Measurements from ENCODE around the gene CHTF8. TPM values are rescaled to one million over a fixed set of nuclear protein-coding genes. Genes with fewer than 3 reads are reported as not detected.
A peak's percentile ranks its signal among the peaks of the same experiment; 100 is the strongest.

Gene CHTF8
- total and polyA plus RNA-seq, 2 experiments from 2014 or later, result 80.0 to 83.6 TPM

GRCh38 chr16:69108905-69109252 is 23.5 kb downstream of the CHTF8 start:
- Histone ChIP-seq H3K4me3 (no peak overlapping the region), H3K9me3 (ENCODE audit: low read depth) (no peaks in the 10 kb centered on the region), H2AFZ (no peak overlapping the region), H3K4me1 (ENCODE audit: insufficient read depth) (peaks cover 25% of the 10 kb centered on the region), H3K4me2 (no peak overlapping the region), H3K36me3 (replicated peaks; ENCODE audit: insufficient read depth, low read depth) (no peaks in the 10 kb centered on the region), H4K20me1 (ENCODE audit: insufficient read depth, poor library complexity, severe bottlenecking) (peaks cover 8% of the 10 kb centered on the region), H3K27me3 (peaks cover 31% of the 10 kb centered on the region), H3K27ac (no peak overlapping the region), H3K9me2 (replicated peaks; ENCODE audit: insufficient read depth) (no peaks in the 10 kb centered on the region), H3K79me2 (no peaks in the 10 kb centered on the region)
- DNase-seq (ENCODE audit: low spot score), result no peak
- WGBS (ENCODE audit: low lambda C conversion rate, missing lambda C conversion rate), result 89% methylated on average over 4 of the region's 4 CpGs
- TF ChIP-seq EZH2 (IDR thresholded peaks at IDR 0.05; ENCODE audit: borderline replicate concordance), result no peak
- TF ChIP-seq EZH2phosphoT487 (IDR thresholded peaks at IDR 0.05; ENCODE audit: low read depth, severe bottlenecking, unreplicated experiment), result no peak
- TF ChIP-seq CTCF (IDR thresholded peaks at IDR 0.05; ENCODE audit: poor library complexity), result no peak

- peaks cover 31% of the 10 kb centered on the region for H3K27me3 ChIP-seq
- DNase-seq (ENCODE audit: low spot score), result no peak
- TF ChIP-seq CTCF (IDR thresholded peaks at IDR 0.05; ENCODE audit: poor library complexity) (no peak), EZH2phosphoT487 (IDR thresholded peaks at IDR 0.05; ENCODE audit: low read depth, severe bottlenecking, unreplicated experiment) (no peak), EZH2 (IDR thresholded peaks at IDR 0.05; ENCODE audit: borderline replicate concordance) (no peak)
- no peak overlapping the region for H3K27ac ChIP-seq
- WGBS (ENCODE audit: low lambda C conversion rate, missing lambda C conversion rate), result 35% methylated on average over 9 of the region's 9 CpGs
- H3K9me2 ChIP-seq (replicated peaks; ENCODE audit: insufficient read depth), result no peaks in the 10 kb centered on the region
- H3K4me1 ChIP-seq (ENCODE audit: insufficient read depth), result peaks cover 25% of the 10 kb centered on the region
- H3K36me3 ChIP-seq (replicated peaks; ENCODE audit: insufficient read depth, low read depth), result no peaks in the 10 kb centered on the region
- no peaks in the 10 kb centered on the region for H3K79me2 ChIP-seq
- H3K4me3 ChIP-seq, result no peak overlapping the region
- no peaks in the 10 kb centered on the region for H3K9me3 ChIP-seq (ENCODE audit: low read depth)
- H4K20me1 ChIP-seq (ENCODE audit: insufficient read depth, poor library complexity, severe bottlenecking), result peaks cover 8% of the 10 kb centered on the region
- no peak overlapping the region for H2AFZ ChIP-seq
- H3K4me2 ChIP-seq, result peak overlapping the region; percentile 98
These were observed 24.1 kb downstream of the CHTF8 start for GRCh38 chr16:69108064-69108904.

- Histone ChIP-seq H3K9me3 (ENCODE audit: low read depth) (no peaks in the 10 kb centered on the region), H3K79me2 (no peaks in the 10 kb centered on the region), H3K4me1 (ENCODE audit: insufficient read depth) (peaks cover 25% of the 10 kb centered on the region), H3K27ac (no peak overlapping the region), H3K36me3 (replicated peaks; ENCODE audit: insufficient read depth, low read depth) (no peaks in the 10 kb centered on the region), H3K27me3 (peaks cover 31% of the 10 kb centered on the region), H3K9me2 (replicated peaks; ENCODE audit: insufficient read depth) (no peaks in the 10 kb centered on the region), H2AFZ (no peak overlapping the region), H4K20me1 (ENCODE audit: insufficient read depth, poor library complexity, severe bottlenecking) (peaks cover 8% of the 10 kb centered on the region), H3K4me3 (peak overlapping the region; percentile 39), H3K4me2 (peak overlapping the region; percentile 98)
- TF ChIP-seq EZH2phosphoT487 (IDR thresholded peaks at IDR 0.05; ENCODE audit: low read depth, severe bottlenecking, unreplicated experiment) (no peak), CTCF (IDR thresholded peaks at IDR 0.05; ENCODE audit: poor library complexity) (no peak), EZH2 (IDR thresholded peaks at IDR 0.05; ENCODE audit: borderline replicate concordance) (peak; percentile 14)
- 2% methylated on average over 50 of the region's 52 CpGs for WGBS (ENCODE audit: low lambda C conversion rate, missing lambda C conversion rate)
- DNase-seq (ENCODE audit: low spot score), result peak; percentile 37
These were observed 24.9 kb downstream of the CHTF8 start for GRCh38 chr16:69107316-69107962.
